Measurements from ENCODE around the gene RNF150.

- TF ChIP-seq POLR2A (IDR thresholded peaks at IDR 0.05; ENCODE audit: low read depth, low read length) (no peak), POLR2AphosphoS5 (IDR thresholded peaks at IDR 0.05; ENCODE audit: low read depth, low read length) (no peak), TAF1 (IDR thresholded peaks at IDR 0.05; ENCODE audit: borderline replicate concordance, low read depth, low read length) (no peak)
Measured at GRCh38 chr4:141155586-141155985, 22.3 kb upstream of the RNF150 start.

All from GM12892 (cell line).